GM12878 (cell line): Measurements from ENCODE around the gene WNK2. TPM values are rescaled to one million over a fixed set of nuclear protein-coding genes. Genes with fewer than 3 reads are reported as not detected.

Experiments used
- ATAC-seq: fragments of 200-7000 bp; cut with Tn5 transposase; 3 replicates; pipeline ENCODE4 v1.9.1; 2020; ENCODE audit warnings: mild to moderate bottlenecking, moderate library complexity
- BruUV-seq: library from RNA; stranded (reverse); fragments of 400-500 nt; replicated peaks from 2 replicates; lab custom pipeline; 2021; lab: Mats Ljungman, UMichigan
- CTCF ChIA-PET: fragments of 300-600 bp; sonication (Branson Sonifier 250); formaldehyde crosslinking; extraction: SDS; loops from one replicate; lab custom pipeline; 2021; ENCODE audit warnings: inconsistent platforms; lab: Yijun Ruan, JAX
- POLR2A ChIA-PET: fragments of 350-600 bp; formaldehyde crosslinking; extraction: SDS; loops from one replicate; lab custom pipeline; 2021; ENCODE audit warnings: inconsistent platforms; lab: Charles Lee
- RAD21 ChIA-PET: fragments of 300-600 bp; sonication (Branson Sonifier 250); formaldehyde crosslinking; loops from one replicate; lab custom pipeline; 2023; ENCODE audit warnings: antibody characterized with exemption; ENCODE audit not compliant: unreplicated experiment; lab: Charles Lee
- SMC1A ChIA-PET: fragments of 300-600 bp; sonication (Branson Sonifier 250); formaldehyde crosslinking; loops from one replicate; lab custom pipeline; 2023; ENCODE audit not compliant: unreplicated experiment, uncharacterized antibody; lab: Charles Lee
- DNase-seq: peaks from one replicate; pipeline ENCODE4 v3.0.0-alpha.2; 2011; ENCODE audit warnings: low read depth, low spot score
- FAIRE-seq: peaks from 3 replicates; lab custom pipeline; 2011; peaks lifted over from hg19 to GRCh38; lab: Jason Lieb, UNC
- H2AFZ ChIP-seq: 2 replicates; pipeline ENCODE4 v1.6.0; 2011; ENCODE audit warnings: low read depth, low read length, control low read depth; ENCODE audit not compliant: control insufficient read depth
- H3K27ac ChIP-seq: 2 replicates; pipeline ENCODE4 v1.5.1; 2011; ENCODE audit warnings: control low read depth; ENCODE audit not compliant: control insufficient read depth, insufficient read depth
- H3K27me3 ChIP-seq, 2 experiments: replicated peaks in 1 of 2; 2 replicates each; pipeline versions ENCODE4 v1.6.0 to v1.6.1; 2011; ENCODE audit warnings: low read length in 1 of 2; ENCODE audit not compliant: control insufficient read depth in 2 of 2, insufficient read depth in 2 of 2
- H3K36me3 ChIP-seq, 2 experiments: 2 replicates each; pipeline ENCODE4 v1.5.1; 2011; ENCODE audit warnings: low read length in 1 of 2; ENCODE audit not compliant: control insufficient read depth in 2 of 2, insufficient read depth in 2 of 2
- H3K4me1 ChIP-seq: 2 replicates; pipeline ENCODE4 v1.6.1; 2011; ENCODE audit warnings: mild to moderate bottlenecking, low read length, moderate library complexity, mixed read lengths; ENCODE audit not compliant: control insufficient read depth, insufficient read depth
- H3K4me2 ChIP-seq: 2 replicates; pipeline ENCODE4 v1.6.0; 2011; ENCODE audit warnings: control low read depth; ENCODE audit not compliant: control insufficient read depth, insufficient read depth
- H3K4me3 ChIP-seq: fragments of 200-600 bp; sonication (generic); 2 replicates; pipeline ENCODE4 v1.5.1; 2016
- H3K79me2 ChIP-seq: 2 replicates; pipeline ENCODE4 v1.6.0; 2011; ENCODE audit warnings: low read length; ENCODE audit not compliant: control insufficient read depth, insufficient read depth
- H3K9ac ChIP-seq: 2 replicates; pipeline ENCODE4 v1.8.0; 2011; ENCODE audit warnings: low read length, control low read depth, mixed read lengths; ENCODE audit not compliant: control insufficient read depth, insufficient read depth
- H3K9me3 ChIP-seq: replicated peaks from 3 replicates; pipeline ENCODE4 v1.5.1; 2011; ENCODE audit warnings: mild to moderate bottlenecking, low read length; ENCODE audit not compliant: control insufficient read depth, insufficient read depth
- H4K20me1 ChIP-seq: 2 replicates; pipeline ENCODE4 v1.6.0; 2011; ENCODE audit not compliant: control insufficient read depth, insufficient read depth
- CREM ChIP-seq: IDR thresholded peaks from 2 replicates; pipeline ENCODE4 v1.6.1; 2014; ENCODE audit warnings: antibody characterized with exemption, low read depth
- HDAC6 ChIP-seq: fragments of 200-600 bp; sonication (generic); IDR thresholded peaks from one replicate; pipeline ENCODE4 v1.8.0; 2017; ENCODE audit warnings: antibody characterized with exemption; ENCODE audit not compliant: unreplicated experiment
- JUNB ChIP-seq: IDR thresholded peaks from 2 replicates; pipeline ENCODE4 v1.6.1; 2016; ENCODE audit warnings: antibody characterized with exemption, mild to moderate bottlenecking
- MYC ChIP-seq: IDR thresholded peaks from 2 replicates; pipeline ENCODE4 v1.6.1; 2011; ENCODE audit warnings: mild to moderate bottlenecking, low read length, moderate library complexity, inconsistent platforms; ENCODE audit not compliant: insufficient read depth, insufficient replicate concordance, insufficient read length, severe bottlenecking
- RBBP5 ChIP-seq: fragments of 200-600 bp; sonication (generic); conservative IDR thresholded peaks from 2 replicates; pipeline ENCODE4 v1.6.1; 2016
- RFX5 ChIP-seq: IDR thresholded peaks from 2 replicates; pipeline ENCODE4 v1.6.1; 2011; ENCODE audit warnings: low read depth, low read length, improper control_type of control experiment
- SIX5 ChIP-seq: IDR thresholded peaks from 2 replicates; pipeline ENCODE4 v1.6.1; 2011; ENCODE audit warnings: mild to moderate bottlenecking, low read depth, low read length, moderate library complexity; ENCODE audit not compliant: severe bottlenecking
- TCF12 ChIP-seq: IDR thresholded peaks from 2 replicates; pipeline ENCODE4 v1.6.1; 2011; ENCODE audit warnings: low read depth, mild to moderate bottlenecking, low read length
- WGBS: methylation state at CpG from one replicate; pipeline ENCODE4 v1.1.6; 2016; ENCODE audit warnings: low lambda C conversion rate; ENCODE audit not compliant: insufficient replicate concordance, insufficient coverage; ENCODE audit errors: missing lambda C conversion rate; 5-methylcytosine and 5-hydroxymethylcytosine counted together
- in situ Hi-C: fragments of 300-500 bp; cut with MboI; formaldehyde crosslinking; loops from 9 replicates; pipeline ENCODE4 v1.14.3; 2018; ENCODE audit warnings: mixed read lengths
- intact Hi-C: fragments of 100-400 bp; cut with micrococcal nuclease; formaldehyde crosslinking; loops from one replicate; pipeline ENCODE4 v1.14.2; 2022; ENCODE audit not compliant: unreplicated experiment
- polyA plus RNA-seq, 11 experiments: library from polyadenylated mRNA; depleted of rRNA in 4 of 11; unstranded in 6 of 11; stranded (reverse) in 5 of 11; fragments of >200 nt; fragmentation: Nextera tagmentation in 4 of 11; fragmentation: Illumina TruSeq in 1 of 11; extraction: Ambion mirVana in 4 of 11; extraction: Trizol in 1 of 11; gene quantifications; 1 replicate in 1 of 11; 2 replicates in 10 of 11; pipeline versions ENCODE4 v1.2.1 to v1.2.3, GENCODE V29; 2011 to 2016; ENCODE audit warnings: inconsistent platforms in 2 of 11, missing spikeins in 2 of 11, low read depth in 1 of 11
- total RNA-seq, 4 experiments: library from RNA; depleted of rRNA in 3 of 4; stranded (reverse); fragments of >200 nt in 3 of 4; fragmentation: Illumina TruSeq in 1 of 4; extraction: Trizol in 1 of 4; gene quantifications; 2 replicates each; pipeline versions ENCODE4 v1.2.1 to v1.2.3, GENCODE V29; 2013 to 2021
- TF ChIP-seq, protein P1 (sequence below): fragments of 450-650 bp; IDR thresholded peaks from 2 replicates; pipeline ENCODE4 v1.6.1; 2017; ENCODE audit warnings: mild to moderate bottlenecking
- TF ChIP-seq, protein P2 (sequence below): fragments of 450-650 bp; IDR thresholded peaks from 2 replicates; pipeline ENCODE4 v1.6.1; 2017; ENCODE audit warnings: mild to moderate bottlenecking, moderate library complexity

WNK2 gene
- total and polyA plus RNA-seq, 10 of the 15 experiments (the other 5 are each of a cell fraction or from before 2014, with no cell fraction given) = 0.15 TPM; not detected in 9

DNA sequence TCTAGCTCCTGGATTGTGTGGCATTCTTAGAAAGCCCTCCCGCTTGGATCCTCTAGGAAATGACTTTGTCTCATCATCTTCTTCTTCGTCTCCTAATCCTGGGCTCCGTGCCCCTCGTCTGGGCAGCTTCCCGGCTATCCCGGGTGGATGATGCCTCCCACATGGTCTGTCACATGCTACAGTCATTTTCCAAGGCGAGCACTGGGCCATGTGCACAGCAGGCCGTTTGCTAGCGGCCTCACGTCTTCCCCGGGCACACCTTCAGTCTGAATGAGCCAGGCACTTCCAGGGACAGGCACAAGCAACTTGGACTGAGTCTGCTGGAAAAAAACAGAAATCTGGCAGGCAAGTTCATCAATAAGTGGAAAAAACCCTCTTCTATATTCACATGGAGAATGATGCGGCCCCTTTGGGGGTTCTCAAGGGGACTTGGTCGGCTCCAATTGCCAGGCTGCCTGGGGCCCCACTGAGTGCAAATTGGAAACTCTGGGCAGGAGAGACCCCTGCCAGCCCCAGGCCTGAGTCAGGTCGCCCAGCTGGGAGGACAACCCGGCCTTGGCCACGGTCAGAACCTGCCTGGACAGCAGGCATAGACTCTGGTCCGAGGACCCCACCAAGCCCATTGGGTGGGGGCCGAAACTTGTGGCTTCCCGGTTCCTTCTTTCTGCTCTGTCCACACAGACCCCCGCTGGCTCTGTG lies 11.1 kb upstream of the WNK2 start (continued):
- TF ChIP-seq JUNB = no peak
- TF ChIP-seq HDAC6 = no peak

DNA sequence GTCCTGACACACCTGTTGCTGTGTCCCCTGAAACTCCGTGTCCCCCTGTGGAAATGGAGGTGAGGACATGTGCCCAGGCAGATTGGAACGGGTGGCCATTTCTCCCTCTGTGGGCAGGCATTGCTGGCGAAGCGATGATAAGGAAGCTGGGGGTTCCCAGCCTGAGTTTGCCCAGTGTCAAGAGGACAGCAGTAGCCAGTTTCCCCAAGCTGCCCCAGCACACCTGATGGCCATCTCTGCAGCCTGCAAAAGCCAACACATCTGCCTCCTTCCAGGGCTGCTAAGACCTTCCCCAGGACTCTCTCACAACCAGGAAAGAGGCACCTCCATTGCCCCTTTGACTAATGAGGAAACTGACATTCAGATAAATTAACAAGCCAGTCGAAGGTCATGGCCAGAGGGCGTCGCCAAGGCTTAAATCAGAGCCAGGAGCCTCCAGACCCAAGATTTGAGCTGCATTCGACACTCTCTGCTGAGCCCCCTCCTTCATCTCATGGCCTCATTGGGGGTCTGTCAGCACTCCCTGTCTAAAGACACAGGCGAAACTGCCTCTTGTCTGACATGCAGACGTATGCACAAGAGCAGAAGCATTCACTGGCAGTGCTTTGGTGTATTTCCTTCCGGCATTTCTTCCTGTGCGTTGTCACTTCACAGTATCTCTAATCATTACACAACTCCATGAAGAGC lies 10.4 kb upstream of the WNK2 start:
- ChIA-PET POLR2A (no interaction called here), CTCF (no interaction called here), RAD21 (no interaction called here), SMC1A (no interaction called here)
- H3K27ac ChIP-seq = no peak overlapping the region
- intact Hi-C loops = no loop called here
- H3K4me2 ChIP-seq = no peak overlapping the region
- H3K36me3 ChIP-seq = no peaks in the 10 kb centered on the region
- peaks cover 2 to 6% of the 10 kb centered on the region in 2 experiments; a peak in 2 of 4 replicates for H3K27me3 ChIP-seq
- no peaks in the 10 kb centered on the region for H3K4me1 ChIP-seq
- in situ Hi-C loops = no loop called here
- 29% methylated on average over 12 of the region's 12 CpGs for WGBS
- no peak for ATAC-seq
- DNase-seq = no peak
- H4K20me1 ChIP-seq = no peaks in the 10 kb centered on the region
- H3K9me3 ChIP-seq = no peaks in the 10 kb centered on the region
- H3K9ac ChIP-seq = no peak overlapping the region
- H3K79me2 ChIP-seq = no peaks in the 10 kb centered on the region
- H2AFZ ChIP-seq = no peak overlapping the region
- no TSS peak for BruUV-seq
- H3K4me3 ChIP-seq = no peak overlapping the region
- no peak for FAIRE-seq
- TF ChIP-seq, protein P1, sequence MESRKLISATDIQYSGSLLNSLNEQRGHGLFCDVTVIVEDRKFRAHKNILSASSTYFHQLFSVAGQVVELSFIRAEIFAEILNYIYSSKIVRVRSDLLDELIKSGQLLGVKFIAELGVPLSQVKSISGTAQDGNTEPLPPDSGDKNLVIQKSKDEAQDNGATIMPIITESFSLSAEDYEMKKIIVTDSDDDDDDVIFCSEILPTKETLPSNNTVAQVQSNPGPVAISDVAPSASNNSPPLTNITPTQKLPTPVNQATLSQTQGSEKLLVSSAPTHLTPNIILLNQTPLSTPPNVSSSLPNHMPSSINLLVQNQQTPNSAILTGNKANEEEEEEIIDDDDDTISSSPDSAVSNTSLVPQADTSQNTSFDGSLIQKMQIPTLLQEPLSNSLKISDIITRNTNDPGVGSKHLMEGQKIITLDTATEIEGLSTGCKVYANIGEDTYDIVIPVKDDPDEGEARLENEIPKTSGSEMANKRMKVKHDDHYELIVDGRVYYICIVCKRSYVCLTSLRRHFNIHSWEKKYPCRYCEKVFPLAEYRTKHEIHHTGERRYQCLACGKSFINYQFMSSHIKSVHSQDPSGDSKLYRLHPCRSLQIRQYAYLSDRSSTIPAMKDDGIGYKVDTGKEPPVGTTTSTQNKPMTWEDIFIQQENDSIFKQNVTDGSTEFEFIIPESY = no peak
- TF ChIP-seq, protein P2, sequence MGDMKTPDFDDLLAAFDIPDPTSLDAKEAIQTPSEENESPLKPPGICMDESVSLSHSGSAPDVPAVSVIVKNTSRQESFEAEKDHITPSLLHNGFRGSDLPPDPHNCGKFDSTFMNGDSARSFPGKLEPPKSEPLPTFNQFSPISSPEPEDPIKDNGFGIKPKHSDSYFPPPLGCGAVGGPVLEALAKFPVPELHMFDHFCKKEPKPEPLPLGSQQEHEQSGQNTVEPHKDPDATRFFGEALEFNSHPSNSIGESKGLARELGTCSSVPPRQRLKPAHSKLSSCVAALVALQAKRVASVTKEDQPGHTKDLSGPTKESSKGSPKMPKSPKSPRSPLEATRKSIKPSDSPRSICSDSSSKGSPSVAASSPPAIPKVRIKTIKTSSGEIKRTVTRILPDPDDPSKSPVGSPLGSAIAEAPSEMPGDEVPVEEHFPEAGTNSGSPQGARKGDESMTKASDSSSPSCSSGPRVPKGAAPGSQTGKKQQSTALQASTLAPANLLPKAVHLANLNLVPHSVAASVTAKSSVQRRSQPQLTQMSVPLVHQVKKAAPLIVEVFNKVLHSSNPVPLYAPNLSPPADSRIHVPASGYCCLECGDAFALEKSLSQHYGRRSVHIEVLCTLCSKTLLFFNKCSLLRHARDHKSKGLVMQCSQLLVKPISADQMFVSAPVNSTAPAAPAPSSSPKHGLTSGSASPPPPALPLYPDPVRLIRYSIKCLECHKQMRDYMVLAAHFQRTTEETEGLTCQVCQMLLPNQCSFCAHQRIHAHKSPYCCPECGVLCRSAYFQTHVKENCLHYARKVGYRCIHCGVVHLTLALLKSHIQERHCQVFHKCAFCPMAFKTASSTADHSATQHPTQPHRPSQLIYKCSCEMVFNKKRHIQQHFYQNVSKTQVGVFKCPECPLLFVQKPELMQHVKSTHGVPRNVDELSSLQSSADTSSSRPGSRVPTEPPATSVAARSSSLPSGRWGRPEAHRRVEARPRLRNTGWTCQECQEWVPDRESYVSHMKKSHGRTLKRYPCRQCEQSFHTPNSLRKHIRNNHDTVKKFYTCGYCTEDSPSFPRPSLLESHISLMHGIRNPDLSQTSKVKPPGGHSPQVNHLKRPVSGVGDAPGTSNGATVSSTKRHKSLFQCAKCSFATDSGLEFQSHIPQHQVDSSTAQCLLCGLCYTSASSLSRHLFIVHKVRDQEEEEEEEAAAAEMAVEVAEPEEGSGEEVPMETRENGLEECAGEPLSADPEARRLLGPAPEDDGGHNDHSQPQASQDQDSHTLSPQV = no peak
- TF ChIP-seq CREM (no peak), RFX5 (no peak), SIX5 (no peak), RBBP5 (no peak), TCF12 (no peak), MYC (no peak)
